H9 (cell line): Measurements from ENCODE around the gene FBXL14. TPM values are rescaled to one million over a fixed set of nuclear protein-coding genes. Genes with fewer than 3 reads are reported as not detected.

Source experiments
- DNase-seq: peaks from one replicate; pipeline ENCODE4 v3.0.0-alpha.2; 2017
- H2AFZ ChIP-seq: one replicate; pipeline ENCODE4 v1.6.1; 2013; ENCODE audit warnings: mild to moderate bottlenecking, low read length, control low read depth, moderate library complexity
- H2AK5ac ChIP-seq: 2 replicates; pipeline ENCODE4 v1.6.1; 2013; ENCODE audit warnings: low read length, control low read depth, mixed read lengths; ENCODE audit not compliant: insufficient read length
- H2BK120ac ChIP-seq: one replicate; pipeline ENCODE4 v1.6.1; 2013; ENCODE audit warnings: low read depth, mild to moderate bottlenecking, low read length, control low read depth, inconsistent platforms; ENCODE audit not compliant: poor library complexity, severe bottlenecking
- H2BK12ac ChIP-seq: 2 replicates; pipeline ENCODE4 v1.6.1; 2013; ENCODE audit warnings: low read length, control low read depth, mixed read lengths, low read depth; ENCODE audit not compliant: insufficient read length
- H2BK15ac ChIP-seq: 2 replicates; pipeline ENCODE4 v1.6.1; 2013; ENCODE audit warnings: low read depth, low read length, control low read depth
- H2BK20ac ChIP-seq: one replicate; pipeline ENCODE4 v1.6.1; 2013; ENCODE audit warnings: low read depth, mild to moderate bottlenecking, low read length, control low read depth, inconsistent platforms; ENCODE audit not compliant: poor library complexity, severe bottlenecking
- H2BK5ac ChIP-seq: 2 replicates; pipeline ENCODE4 v1.6.1; 2013; ENCODE audit warnings: low read length, control low read depth, mixed read lengths; ENCODE audit not compliant: insufficient read length
- H3K14ac ChIP-seq: 2 replicates; pipeline ENCODE4 v1.6.1; 2013; ENCODE audit warnings: low read length, control low read depth; ENCODE audit not compliant: insufficient read depth
- H3K18ac ChIP-seq: 2 replicates; pipeline ENCODE4 v1.6.1; 2013; ENCODE audit warnings: low read depth, mild to moderate bottlenecking, mixed read lengths, low read length, control low read depth; ENCODE audit not compliant: insufficient read length
- H3K23ac ChIP-seq: 2 replicates; pipeline ENCODE4 v1.6.1; 2013; ENCODE audit warnings: low read length, control low read depth, mixed read lengths, low read depth; ENCODE audit not compliant: insufficient read length
- H3K23me2 ChIP-seq: 2 replicates; pipeline ENCODE4 v1.6.1; 2013; ENCODE audit warnings: low read depth, mild to moderate bottlenecking, mixed read lengths, low read length, control low read depth; ENCODE audit not compliant: insufficient read length, poor library complexity, severe bottlenecking
- H3K27ac ChIP-seq: 2 replicates; pipeline ENCODE4 v1.5.1; 2013; ENCODE audit warnings: low read length, control low read depth, mixed read lengths, low read depth; ENCODE audit not compliant: insufficient read length
- H3K27me3 ChIP-seq: 2 replicates; pipeline ENCODE4 v1.6.1; 2013; ENCODE audit warnings: low read length, control low read depth, inconsistent platforms; ENCODE audit not compliant: insufficient read depth
- H3K4ac ChIP-seq: 2 replicates; pipeline ENCODE4 v1.6.1; 2013; ENCODE audit warnings: low read depth, mild to moderate bottlenecking, control low read depth, inconsistent platforms, low read length, moderate library complexity
- H3K4me1 ChIP-seq: 2 replicates; pipeline ENCODE4 v1.6.1; 2013; ENCODE audit warnings: low read length, control low read depth, inconsistent platforms; ENCODE audit not compliant: insufficient read depth
- H3K4me2 ChIP-seq: 2 replicates; pipeline ENCODE4 v1.6.1; 2013; ENCODE audit warnings: low read length, control low read depth, mixed read lengths; ENCODE audit not compliant: insufficient read length, insufficient read depth
- H3K56ac ChIP-seq: 2 replicates; pipeline ENCODE4 v1.6.1; 2013; ENCODE audit warnings: low read depth, mild to moderate bottlenecking, mixed read lengths, low read length, control low read depth; ENCODE audit not compliant: insufficient read length
- H3K79me1 ChIP-seq: 2 replicates; pipeline ENCODE4 v1.6.1; 2013; ENCODE audit warnings: low read depth, mild to moderate bottlenecking, moderate library complexity, low read length, control low read depth, inconsistent platforms; ENCODE audit not compliant: insufficient read depth, poor library complexity, severe bottlenecking
- H3K79me2 ChIP-seq: 2 replicates; pipeline ENCODE4 v1.6.1; 2013; ENCODE audit warnings: low read length, control low read depth, inconsistent platforms; ENCODE audit not compliant: insufficient read depth
- H3K9ac ChIP-seq: 2 replicates; pipeline ENCODE4 v1.6.1; 2013; ENCODE audit warnings: low read length, control low read depth, mixed read lengths; ENCODE audit not compliant: insufficient read length; ENCODE audit errors: extremely low read depth
- H3K9me3 ChIP-seq: one replicate; pipeline ENCODE4 v1.6.1; 2013; ENCODE audit warnings: low read depth, low read length, inconsistent platforms; ENCODE audit not compliant: control insufficient read depth
- H3T11ph ChIP-seq: one replicate; pipeline ENCODE4 v1.6.1; 2013; ENCODE audit warnings: mild to moderate bottlenecking, low read length, control low read depth, inconsistent platforms
- H4K20me1 ChIP-seq: one replicate; pipeline ENCODE4 v1.6.1; 2013; ENCODE audit not compliant: control insufficient read depth, insufficient read length, insufficient read depth
- H4K5ac ChIP-seq: 2 replicates; pipeline ENCODE4 v1.6.1; 2013; ENCODE audit warnings: low read depth, mild to moderate bottlenecking, mixed read lengths, low read length, control low read depth; ENCODE audit not compliant: insufficient read length
- H4K8ac ChIP-seq: replicated peaks from 2 replicates; pipeline ENCODE4 v1.6.1; 2013; ENCODE audit warnings: low read length, control low read depth, mixed read lengths, low read depth; ENCODE audit not compliant: insufficient read length
- H4K91ac ChIP-seq: 2 replicates; pipeline ENCODE4 v1.6.1; 2013; ENCODE audit warnings: low read depth, mild to moderate bottlenecking, moderate library complexity, mixed read lengths, low read length, control low read depth; ENCODE audit not compliant: insufficient read length
- H3K27ac Mint-ChIP-seq, 3 experiments: 2 replicates in 2 of 3; 3 replicates in 1 of 3; pipeline ENCODE4 v1.8.0; 2020 to 2021; ENCODE audit warnings: mixed read lengths in 3 of 3, mild to moderate bottlenecking in 1 of 3, moderate library complexity in 1 of 3
- H3K27me3 Mint-ChIP-seq: 2 replicates; pipeline ENCODE4 v1.8.0; 2021; ENCODE audit warnings: low read depth, mild to moderate bottlenecking, moderate library complexity, mixed read lengths
- H3K36me3 Mint-ChIP-seq, 3 experiments: 2 replicates in 2 of 3; 3 replicates in 1 of 3; pipeline ENCODE4 v1.8.0; 2020 to 2021; ENCODE audit warnings: low read depth in 3 of 3, mixed read lengths in 3 of 3; ENCODE audit not compliant: insufficient read depth in 1 of 3
- H3K4me1 Mint-ChIP-seq, 2 experiments: 2 replicates each; pipeline ENCODE4 v1.8.0; 2020; ENCODE audit warnings: mixed read lengths in 2 of 2
- H3K4me3 Mint-ChIP-seq, 2 experiments: 2 replicates in 1 of 2; 3 replicates in 1 of 2; pipeline ENCODE4 v1.8.0; 2020 to 2021; ENCODE audit warnings: mild to moderate bottlenecking in 2 of 2, mixed read lengths in 2 of 2, moderate library complexity in 1 of 2
- H3K9me3 Mint-ChIP-seq, 2 experiments: 2 replicates in 1 of 2; 3 replicates in 1 of 2; pipeline ENCODE4 v1.8.0; 2020; ENCODE audit warnings: mild to moderate bottlenecking in 2 of 2, mixed read lengths in 2 of 2, moderate library complexity in 1 of 2
- WGBS: extraction: QIAGEN DNeasy Blood & Tissue Kit; methylation state at CpG from one replicate; pipeline ENCODE4 v1.1.7; 2013; ENCODE audit warnings: missing lambda C conversion rate, low lambda C conversion rate, mixed read lengths; ENCODE audit not compliant: insufficient read length; ENCODE audit errors: extremely low coverage; 5-methylcytosine and 5-hydroxymethylcytosine counted together
- total RNA-seq: library from RNA; stranded (reverse); gene quantifications from 2 replicates; pipeline ENCODE4 v1.2.1, GENCODE V29; 2021
- TF ChIP-seq, protein P1 (sequence below): fragments of 200-600 bp; sonication (generic); conservative IDR thresholded peaks from 3 replicates; pipeline ENCODE4 v1.8.0; 2021; ENCODE audit warnings: antibody characterized with exemption, mild to moderate bottlenecking

FBXL14 gene
- total RNA-seq, 1 experiment from 2014 or later: 15.6 TPM

DNA sequence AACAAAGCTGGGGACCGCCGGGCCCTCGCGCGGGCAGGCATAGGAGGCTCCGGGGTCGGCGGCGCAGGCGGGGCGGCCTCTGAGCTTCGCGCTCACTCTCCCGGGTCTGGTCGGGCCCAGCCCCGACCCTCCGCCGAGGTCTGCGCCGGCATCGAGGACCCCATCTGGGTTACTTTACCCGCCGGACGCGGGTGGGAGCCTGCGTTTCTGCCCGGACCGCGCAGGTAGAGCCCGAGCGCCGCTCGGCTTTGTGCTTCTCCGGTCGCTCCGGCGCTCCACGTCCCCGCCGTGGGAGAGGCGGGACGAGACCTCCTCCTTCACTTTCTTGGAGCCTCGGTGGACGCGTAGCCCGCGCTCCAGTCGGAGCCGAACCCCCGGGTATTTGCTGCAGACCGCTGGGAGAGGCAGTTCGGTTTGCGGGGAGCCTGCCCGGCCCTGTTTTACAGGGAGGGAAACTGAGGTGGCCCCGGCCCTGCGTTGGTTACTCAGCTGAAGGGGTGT is 63.2 kb downstream of the FBXL14 start:
- Histone ChIP-seq H3K4ac (no peak overlapping the region), H4K8ac (no peak overlapping the region), H3K4me1 (no peaks in the 10 kb centered on the region), H2BK15ac (no peak overlapping the region), H2AFZ (no peak overlapping the region), H2BK20ac (no peak overlapping the region), H3K56ac (no peak overlapping the region), H3K4me2 (peak overlapping the region; percentile 60), H4K20me1 (no peaks in the 10 kb centered on the region), H2BK5ac (no peak overlapping the region), H3K79me2 (no peaks in the 10 kb centered on the region), H2BK12ac (no peak overlapping the region), H3K9me3 (no peaks in the 10 kb centered on the region), H4K91ac (no peak overlapping the region), H3T11ph (no peak overlapping the region), H4K5ac (no peak overlapping the region), H2BK120ac (no peak overlapping the region), H3K27ac (no peak overlapping the region), H3K27me3 (peaks cover 35% of the 10 kb centered on the region), H2AK5ac (no peak overlapping the region), H3K23me2 (peaks cover 13% of the 10 kb centered on the region), H3K23ac (no peak overlapping the region), H3K9ac (no peak overlapping the region), H3K14ac (no peak overlapping the region), H3K79me1 (no peaks in the 10 kb centered on the region), H3K18ac (no peak overlapping the region)
- peaks cover 0 to 2% (median 0%) of the 10 kb centered on the region in 3 experiments; a peak in 2 of 7 replicates for H3K36me3 Mint-ChIP-seq
- DNase-seq: peak; percentile 40
- peaks cover 0 to 2% of the 10 kb centered on the region in 2 experiments; a peak in 2 of 5 replicates for H3K9me3 Mint-ChIP-seq
- H3K4me3 Mint-ChIP-seq: peak overlapping the region; percentile 54 to 79
- WGBS: no CpG with 5 or more reads among the region's 56 CpGs
- peaks cover 6 to 11% of the 10 kb centered on the region in 2 experiments; a peak in 3 of 4 replicates for H3K4me1 Mint-ChIP-seq
- peaks cover 89% of the 10 kb centered on the region for H3K27me3 Mint-ChIP-seq
- TF ChIP-seq, protein P1, sequence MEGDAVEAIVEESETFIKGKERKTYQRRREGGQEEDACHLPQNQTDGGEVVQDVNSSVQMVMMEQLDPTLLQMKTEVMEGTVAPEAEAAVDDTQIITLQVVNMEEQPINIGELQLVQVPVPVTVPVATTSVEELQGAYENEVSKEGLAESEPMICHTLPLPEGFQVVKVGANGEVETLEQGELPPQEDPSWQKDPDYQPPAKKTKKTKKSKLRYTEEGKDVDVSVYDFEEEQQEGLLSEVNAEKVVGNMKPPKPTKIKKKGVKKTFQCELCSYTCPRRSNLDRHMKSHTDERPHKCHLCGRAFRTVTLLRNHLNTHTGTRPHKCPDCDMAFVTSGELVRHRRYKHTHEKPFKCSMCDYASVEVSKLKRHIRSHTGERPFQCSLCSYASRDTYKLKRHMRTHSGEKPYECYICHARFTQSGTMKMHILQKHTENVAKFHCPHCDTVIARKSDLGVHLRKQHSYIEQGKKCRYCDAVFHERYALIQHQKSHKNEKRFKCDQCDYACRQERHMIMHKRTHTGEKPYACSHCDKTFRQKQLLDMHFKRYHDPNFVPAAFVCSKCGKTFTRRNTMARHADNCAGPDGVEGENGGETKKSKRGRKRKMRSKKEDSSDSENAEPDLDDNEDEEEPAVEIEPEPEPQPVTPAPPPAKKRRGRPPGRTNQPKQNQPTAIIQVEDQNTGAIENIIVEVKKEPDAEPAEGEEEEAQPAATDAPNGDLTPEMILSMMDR: no peak
- H3K27ac Mint-ChIP-seq: no peak overlapping the region
